Glutamatergic neuron (in vitro differentiated cells): Measurements from ENCODE around the gene SERPIND1. TPM values are rescaled to one million over a fixed set of nuclear protein-coding genes. Genes with fewer than 3 reads are reported as not detected.

ENCODE experiments used
- DNase-seq: peaks from one replicate; pipeline ENCODE4 v3.0.0; 2022
- H3K27ac Mint-ChIP-seq: one replicate; pipeline ENCODE4 v1.8.0; 2020; ENCODE audit warnings: mild to moderate bottlenecking, mixed read lengths, inconsistent platforms; ENCODE audit not compliant: unreplicated experiment
- H3K27me3 Mint-ChIP-seq: one replicate; pipeline ENCODE4 v1.8.0; 2020; ENCODE audit warnings: mild to moderate bottlenecking, moderate library complexity, mixed read lengths, inconsistent platforms; ENCODE audit not compliant: unreplicated experiment
- H3K36me3 Mint-ChIP-seq: one replicate; pipeline ENCODE4 v1.8.0; 2020; ENCODE audit warnings: mild to moderate bottlenecking, mixed read lengths, inconsistent platforms; ENCODE audit not compliant: unreplicated experiment
- H3K4me1 Mint-ChIP-seq: one replicate; pipeline ENCODE4 v1.8.0; 2020; ENCODE audit warnings: mild to moderate bottlenecking, low read depth, mixed read lengths, inconsistent platforms; ENCODE audit not compliant: unreplicated experiment
- H3K4me3 Mint-ChIP-seq: one replicate; pipeline ENCODE4 v1.8.0; 2020; ENCODE audit warnings: mild to moderate bottlenecking, mixed read lengths, inconsistent platforms; ENCODE audit not compliant: unreplicated experiment
- H3K9me3 Mint-ChIP-seq: one replicate; pipeline ENCODE4 v1.8.0; 2020; ENCODE audit warnings: mild to moderate bottlenecking, moderate library complexity, mixed read lengths, inconsistent platforms; ENCODE audit not compliant: unreplicated experiment
- CTCF ChIP-seq: fragments of 200-600 bp; sonication (generic); IDR thresholded peaks from one replicate; pipeline ENCODE4 v1.5.0; 2021; ENCODE audit not compliant: partially characterized antibody, unreplicated experiment
- total RNA-seq: library from RNA; stranded (reverse); fragmentation: NEBNext Ultra II Directional; extraction: Animal tissue kit (Norgen Biotek cat#: 25700); gene quantifications from one replicate; pipeline ENCODE4 v1.2.1, GENCODE V29; 2021; ENCODE audit not compliant: unreplicated experiment

The SERPIND1 gene
- total RNA-seq, 1 donor from 2014 or later: not detected

- no peak overlapping the region for H3K27ac Mint-ChIP-seq
- peaks cover 2% of the 10 kb centered on the region for H3K9me3 Mint-ChIP-seq
- no peak overlapping the region for H3K4me3 Mint-ChIP-seq
- no peaks in the 10 kb centered on the region for H3K4me1 Mint-ChIP-seq
- DNase-seq: no peak
- TF ChIP-seq CTCF: no peak
- peaks cover 6% of the 10 kb centered on the region for H3K27me3 Mint-ChIP-seq
- no peaks in the 10 kb centered on the region for H3K36me3 Mint-ChIP-seq
Observed at GRCh38 chr22:20752104-20752741, 21.7 kb upstream of the SERPIND1 start.

- Mint-ChIP-seq H3K27ac (no peak overlapping the region), H3K9me3 (peaks cover 2% of the 10 kb centered on the region), H3K4me1 (no peaks in the 10 kb centered on the region), H3K36me3 (no peaks in the 10 kb centered on the region), H3K4me3 (no peak overlapping the region), H3K27me3 (peaks cover 6% of the 10 kb centered on the region)
- TF ChIP-seq CTCF: no peak
- DNase-seq: no peak
Observed at GRCh38 chr22:20752873-20753272, 21.0 kb upstream of the SERPIND1 start.

- Mint-ChIP-seq H3K4me3 (no peak overlapping the region), H3K9me3 (no peaks in the 10 kb centered on the region), H3K36me3 (no peaks in the 10 kb centered on the region), H3K27ac (no peak overlapping the region), H3K4me1 (no peaks in the 10 kb centered on the region), H3K27me3 (peaks cover 4% of the 10 kb centered on the region)
- no peak for TF ChIP-seq CTCF
- no peak for DNase-seq
Observed at GRCh38 chr22:20756846-20757245, 17.1 kb upstream of the SERPIND1 start.

- DNase-seq: no peak
- Mint-ChIP-seq H3K4me3 (no peak overlapping the region), H3K4me1 (no peaks in the 10 kb centered on the region), H3K27me3 (peaks cover 4% of the 10 kb centered on the region), H3K27ac (no peak overlapping the region), H3K36me3 (no peaks in the 10 kb centered on the region), H3K9me3 (no peaks in the 10 kb centered on the region)
- TF ChIP-seq CTCF: no peak
Observed at GRCh38 chr22:20758688-20759087, 15.2 kb upstream of the SERPIND1 start.

- H3K27me3 Mint-ChIP-seq: peaks cover 6% of the 10 kb centered on the region
- H3K27ac Mint-ChIP-seq: no peak overlapping the region
- no peaks in the 10 kb centered on the region for H3K36me3 Mint-ChIP-seq
- no peaks in the 10 kb centered on the region for H3K4me1 Mint-ChIP-seq
- H3K4me3 Mint-ChIP-seq: no peak overlapping the region
- H3K9me3 Mint-ChIP-seq: no peaks in the 10 kb centered on the region
- no peak for TF ChIP-seq CTCF
- DNase-seq: no peak
Observed at GRCh38 chr22:20760084-20760483, 13.8 kb upstream of the SERPIND1 start.
